Astrocyte (in vitro differentiated cells and primary cell): ENCODE measurements around the gene B3GAT2. TPM values are rescaled to one million over a fixed set of nuclear protein-coding genes. Genes with fewer than 3 reads are reported as not detected.

Experiments used
- DNase-seq: peaks from one replicate; pipeline ENCODE4 v3.0.0-alpha.2; 2010; ENCODE audit warnings: low read depth
- FAIRE-seq: peaks from 2 replicates; lab custom pipeline; 2011; peaks lifted over from hg19 to GRCh38; lab: Jason Lieb, UNC
- H2AFZ ChIP-seq: 2 replicates; pipeline ENCODE4 v1.6.0; 2012; ENCODE audit warnings: low read depth, low read length, inconsistent platforms
- H3K27ac ChIP-seq: 2 replicates; pipeline ENCODE4 v1.5.1; 2011; ENCODE audit warnings: low read depth, low read length, inconsistent platforms
- H3K27me3 ChIP-seq: 2 replicates; pipeline ENCODE4 v1.6.0; 2011; ENCODE audit warnings: low read length, inconsistent platforms; ENCODE audit not compliant: insufficient read depth
- H3K36me3 ChIP-seq: 2 replicates; pipeline ENCODE4 v1.5.1; 2011; ENCODE audit warnings: low read length, inconsistent platforms; ENCODE audit not compliant: insufficient read depth
- H3K4me1 ChIP-seq: 2 replicates; pipeline ENCODE4 v1.5.1; 2011; ENCODE audit warnings: low read length, inconsistent platforms; ENCODE audit not compliant: insufficient read depth
- H3K4me2 ChIP-seq: 2 replicates; pipeline ENCODE4 v1.6.0; 2012; ENCODE audit warnings: low read length, inconsistent platforms
- H3K4me3 ChIP-seq: 2 replicates; pipeline ENCODE4 v1.5.1; 2011; ENCODE audit warnings: low read depth, mild to moderate bottlenecking, low read length, inconsistent platforms; ENCODE audit not compliant: insufficient read depth
- H3K79me2 ChIP-seq: 2 replicates; pipeline ENCODE4 v1.6.0; 2012; ENCODE audit warnings: mild to moderate bottlenecking, low read length, inconsistent platforms; ENCODE audit not compliant: insufficient read depth
- H3K9ac ChIP-seq: 2 replicates; pipeline ENCODE4 v1.6.0; 2012; ENCODE audit warnings: mild to moderate bottlenecking, low read length, inconsistent platforms
- H3K9me3 ChIP-seq: 2 replicates; pipeline ENCODE4 v1.5.1; 2012; ENCODE audit warnings: low read depth, mild to moderate bottlenecking, low read length, inconsistent platforms; ENCODE audit not compliant: insufficient read depth
- H4K20me1 ChIP-seq: 2 replicates; pipeline ENCODE4 v1.6.0; 2012; ENCODE audit warnings: low read length, inconsistent platforms; ENCODE audit not compliant: insufficient read depth
- H3K27ac Mint-ChIP-seq: one replicate; pipeline ENCODE4 v1.8.0; 2021; ENCODE audit warnings: mild to moderate bottlenecking, mixed read lengths; ENCODE audit not compliant: unreplicated experiment
- H3K27me3 Mint-ChIP-seq: one replicate; pipeline ENCODE4 v1.8.0; 2021; ENCODE audit warnings: low read depth, mixed read lengths; ENCODE audit not compliant: unreplicated experiment
- H3K36me3 Mint-ChIP-seq: one replicate; pipeline ENCODE4 v1.8.0; 2021; ENCODE audit warnings: low read depth, mixed read lengths; ENCODE audit not compliant: unreplicated experiment
- H3K4me1 Mint-ChIP-seq: one replicate; pipeline ENCODE4 v1.8.0; 2021; ENCODE audit warnings: low read depth, mixed read lengths; ENCODE audit not compliant: unreplicated experiment
- H3K4me3 Mint-ChIP-seq: one replicate; pipeline ENCODE4 v1.8.0; 2021; ENCODE audit warnings: mild to moderate bottlenecking, moderate library complexity, mixed read lengths; ENCODE audit not compliant: unreplicated experiment
- H3K9me3 Mint-ChIP-seq: one replicate; pipeline ENCODE4 v1.8.0; 2021; ENCODE audit warnings: mild to moderate bottlenecking, mixed read lengths; ENCODE audit not compliant: unreplicated experiment
- CTCF ChIP-seq: IDR thresholded peaks from 2 replicates; pipeline ENCODE4 v1.5.1; 2011; ENCODE audit warnings: low read depth, mild to moderate bottlenecking, inconsistent platforms, low read length, moderate library complexity; ENCODE audit not compliant: insufficient read depth
- EZH2 ChIP-seq: IDR thresholded peaks from 2 replicates; pipeline ENCODE4 v1.6.1; 2012; ENCODE audit warnings: mild to moderate bottlenecking, low read length, inconsistent platforms; ENCODE audit not compliant: insufficient read depth
- total RNA-seq: library from RNA; stranded (reverse); gene quantifications from 2 replicates; pipeline ENCODE4 v1.2.1, GENCODE V29; 2021

Gene B3GAT2
- total RNA-seq, 1 donor from 2014 or later: not detected

DNA sequence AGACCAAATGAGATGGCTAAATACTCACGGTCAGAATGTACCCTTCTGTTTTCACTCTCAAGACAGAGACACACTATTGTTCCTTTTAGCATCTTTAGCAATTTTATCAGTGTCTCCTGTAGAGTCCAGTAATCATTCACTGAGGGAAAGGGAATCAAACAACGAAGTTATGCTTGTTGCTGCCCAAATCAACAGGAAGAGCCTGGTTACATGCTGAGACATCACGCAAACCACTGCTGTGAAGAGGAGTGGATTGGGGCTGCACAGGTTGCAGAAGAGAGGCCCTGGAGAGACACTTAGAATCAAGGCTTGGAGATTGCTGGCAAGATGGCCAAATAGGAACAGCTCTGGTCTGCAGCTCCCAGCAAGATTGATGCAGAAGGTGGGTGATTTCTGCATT lies 40.5 kb upstream of the B3GAT2 start:
- no peaks in the 10 kb centered on the region for H3K4me1 Mint-ChIP-seq
- Histone ChIP-seq H3K4me3 (no peak overlapping the region), H3K36me3 (no peaks in the 10 kb centered on the region), H3K9ac (no peak overlapping the region), H3K4me2 (no peak overlapping the region), H3K9me3 (no peaks in the 10 kb centered on the region), H3K27me3 (no peaks in the 10 kb centered on the region), H4K20me1 (no peaks in the 10 kb centered on the region), H2AFZ (no peak overlapping the region), H3K27ac (no peak overlapping the region), H3K4me1 (no peaks in the 10 kb centered on the region), H3K79me2 (no peaks in the 10 kb centered on the region)
- TF ChIP-seq EZH2 (no peak), CTCF (no peak)
- peaks cover 7% of the 10 kb centered on the region for H3K27me3 Mint-ChIP-seq
- no peak for DNase-seq
- no peak overlapping the region for H3K27ac Mint-ChIP-seq
- no peaks in the 10 kb centered on the region for H3K36me3 Mint-ChIP-seq
- H3K9me3 Mint-ChIP-seq: peaks cover 3% of the 10 kb centered on the region
- FAIRE-seq: no peak
- H3K4me3 Mint-ChIP-seq: no peak overlapping the region

- Mint-ChIP-seq H3K9me3 (no peaks in the 10 kb centered on the region), H3K36me3 (no peaks in the 10 kb centered on the region), H3K4me3 (no peak overlapping the region), H3K4me1 (no peaks in the 10 kb centered on the region), H3K27me3 (peaks cover 7% of the 10 kb centered on the region), H3K27ac (no peak overlapping the region)
- Histone ChIP-seq H4K20me1 (no peaks in the 10 kb centered on the region), H3K36me3 (no peaks in the 10 kb centered on the region), H3K9ac (no peak overlapping the region), H3K79me2 (no peaks in the 10 kb centered on the region), H3K9me3 (no peaks in the 10 kb centered on the region), H2AFZ (no peak overlapping the region), H3K27ac (no peak overlapping the region), H3K4me3 (no peak overlapping the region), H3K4me2 (no peak overlapping the region), H3K4me1 (no peaks in the 10 kb centered on the region), H3K27me3 (no peaks in the 10 kb centered on the region)
- no peak for FAIRE-seq
- no peak for DNase-seq
- TF ChIP-seq EZH2 (no peak), CTCF (no peak)
Measured at GRCh38 chr6:70996106-70996505, 39.2 kb upstream of the B3GAT2 start.

GRCh38 chr6:70995411-70995810 lies 38.6 kb upstream of the B3GAT2 start:
- Mint-ChIP-seq H3K4me1 (no peaks in the 10 kb centered on the region), H3K4me3 (no peak overlapping the region), H3K9me3 (no peaks in the 10 kb centered on the region), H3K36me3 (no peaks in the 10 kb centered on the region), H3K27me3 (peaks cover 7% of the 10 kb centered on the region), H3K27ac (no peak overlapping the region)
- no peak for DNase-seq
- Histone ChIP-seq H4K20me1 (no peaks in the 10 kb centered on the region), H3K4me1 (no peaks in the 10 kb centered on the region), H3K27ac (no peak overlapping the region), H2AFZ (no peak overlapping the region), H3K27me3 (no peaks in the 10 kb centered on the region), H3K36me3 (no peaks in the 10 kb centered on the region), H3K9me3 (no peaks in the 10 kb centered on the region), H3K79me2 (no peaks in the 10 kb centered on the region), H3K4me3 (no peak overlapping the region), H3K4me2 (no peak overlapping the region), H3K9ac (no peak overlapping the region)
- FAIRE-seq: no peak
- TF ChIP-seq EZH2 (no peak), CTCF (no peak)
